22Rv1 (cell line): Measurements from ENCODE around the gene KRTAP19-1.
A peak's percentile ranks its signal among the peaks of the same experiment; 100 is the strongest.

Experiments used
- H3K27ac ChIP-seq: fragments of 450-650 bp; 2 replicates; pipeline ENCODE4 v1.5.1; 2017
- CTCF ChIP-seq: fragments of 450-650 bp; IDR thresholded peaks from 2 replicates; pipeline ENCODE4 v1.5.1; 2017; ENCODE audit warnings: mild to moderate bottlenecking
- ZFX ChIP-seq: fragments of 450-650 bp; IDR thresholded peaks from 2 replicates; pipeline ENCODE4 v1.6.1; 2017; ENCODE audit warnings: antibody characterized with exemption, borderline replicate concordance

KRTAP19-1 gene

GRCh38 chr21:30487336-30487735 is 7.2 kb upstream of the KRTAP19-1 start, which contains the start of gene KRTAP19-2:
TSS of gene KRTAP19-2 (minus strand) at chr21:30487436. CDS start at chr21:30487348, 88 bp downstream.
- no peak within 1 kb of the TSS for H3K27ac ChIP-seq
- no peak for TF ChIP-seq ZFX

DNA sequence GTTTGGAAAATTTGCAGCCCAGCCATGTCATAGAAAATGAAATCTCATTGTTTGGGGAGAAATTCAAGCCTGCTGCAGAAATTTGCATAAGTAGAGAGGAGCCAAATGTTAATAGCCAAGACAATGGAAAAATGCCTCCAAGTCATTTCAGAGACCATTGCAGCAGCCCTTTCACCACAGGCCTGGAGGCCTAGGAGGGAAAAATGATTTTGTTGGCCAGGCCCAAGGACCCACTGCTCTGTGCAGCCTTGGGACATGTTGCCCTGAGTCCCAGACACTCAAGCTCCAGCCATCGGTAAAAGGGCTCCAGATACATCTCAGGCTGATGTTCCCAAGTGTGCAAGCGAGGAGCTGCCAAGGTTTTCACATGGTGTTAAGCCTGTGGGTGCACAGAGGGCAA is 6.0 kb upstream of the KRTAP19-1 start:
- TF ChIP-seq CTCF = no peak
- TF ChIP-seq ZFX = no peak
- no peak overlapping the region for H3K27ac ChIP-seq

- no peak overlapping the region for H3K27ac ChIP-seq
- TF ChIP-seq ZFX = no peak
- TF ChIP-seq CTCF = no peak
Observed at GRCh38 chr21:30482130-30482529, 2.0 kb upstream of the KRTAP19-1 start.

- TF ChIP-seq CTCF = no peak
- TF ChIP-seq ZFX = no peak
- no peak overlapping the region for H3K27ac ChIP-seq
Observed at GRCh38 chr21:30479259-30479658, 908 bp downstream of the KRTAP19-1 start.

DNA sequence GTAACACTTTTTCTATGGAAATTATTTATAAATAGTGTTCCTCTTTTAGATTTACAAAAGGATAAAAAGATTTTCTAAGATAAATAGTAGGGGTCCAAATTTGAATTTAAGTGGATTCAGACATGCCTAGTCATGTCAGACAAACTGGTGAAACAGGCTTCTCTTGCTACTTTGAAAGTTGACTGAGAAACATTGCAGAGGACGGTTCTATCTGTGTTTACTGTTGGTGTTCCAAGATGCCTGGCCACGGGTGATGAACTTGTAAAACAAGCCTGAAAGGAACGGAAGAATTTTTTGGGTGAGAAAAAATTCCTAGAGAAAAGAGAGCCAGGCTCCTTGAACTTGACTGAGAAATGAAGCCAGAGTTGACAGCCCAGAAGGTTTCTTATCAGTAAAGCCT is 2.2 kb downstream of the KRTAP19-1 start:
- TF ChIP-seq ZFX = no peak
- TF ChIP-seq CTCF = no peak
- H3K27ac ChIP-seq = no peak overlapping the region

GRCh38 chr21:30468900-30469714 is 11.1 kb downstream of the KRTAP19-1 start:
- no peak overlapping the region for H3K27ac ChIP-seq
- TF ChIP-seq CTCF (no peak), ZFX (no peak)

DNA sequence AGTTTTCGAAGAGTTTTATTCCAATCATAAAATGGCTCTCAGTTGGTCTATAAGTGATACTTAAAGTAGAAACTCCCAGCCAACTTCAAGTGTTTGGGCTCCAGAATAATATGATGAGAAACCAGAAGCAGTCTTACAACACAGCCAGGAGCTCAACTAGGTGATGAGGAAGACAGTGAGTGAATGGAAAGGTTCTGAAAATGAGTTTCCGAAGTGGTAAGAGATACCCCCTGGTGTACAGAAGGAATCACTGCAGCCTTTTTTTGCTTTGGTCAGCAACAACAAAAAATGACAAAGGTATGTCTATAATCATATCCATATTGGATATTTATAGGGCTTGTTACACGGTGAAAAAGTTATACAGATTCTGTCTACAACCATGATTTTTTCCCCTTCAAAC is 16.5 kb downstream of the KRTAP19-1 start:
- TF ChIP-seq ZFX (no peak), CTCF (peak; percentile 72)
- no peak overlapping the region for H3K27ac ChIP-seq
